ENCODE data around the gene COL20A1. TPM values are rescaled to one million over a fixed set of nuclear protein-coding genes. Genes with fewer than 3 reads are reported as not detected.
"Not testable (repeated sequence)": the region's sequence is repeated elsewhere in the genome, so short reads cannot be mapped to it uniquely, and the experiment has no call there.

COL20A1 gene
- total RNA-seq, 1 experiment from 2014 or later = not detected

DNA sequence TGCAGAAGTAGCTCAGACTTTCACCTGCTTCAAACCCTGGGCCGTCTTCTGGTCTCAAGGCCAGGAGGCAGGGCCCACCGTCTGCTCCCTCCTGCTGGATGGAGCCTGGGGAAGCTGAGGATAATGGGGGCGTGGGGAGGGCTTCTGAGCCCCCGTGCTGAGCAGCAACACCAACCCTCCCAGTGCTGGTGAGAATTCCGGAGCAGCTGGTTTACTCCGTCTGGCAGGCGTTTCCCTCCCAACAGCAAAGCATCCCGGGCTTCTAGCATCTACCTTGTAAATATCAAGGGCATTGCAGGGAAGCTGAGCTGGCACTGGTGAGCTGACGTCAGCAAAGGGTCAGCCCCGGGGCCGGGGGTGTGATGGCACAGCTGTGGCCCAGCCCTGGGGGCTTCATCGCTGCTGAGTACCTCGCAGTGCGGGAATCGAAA, 85.0 kb downstream of the COL20A1 start:
- intact Hi-C loops (cut with micrococcal nuclease) = no loop called here

DNA sequence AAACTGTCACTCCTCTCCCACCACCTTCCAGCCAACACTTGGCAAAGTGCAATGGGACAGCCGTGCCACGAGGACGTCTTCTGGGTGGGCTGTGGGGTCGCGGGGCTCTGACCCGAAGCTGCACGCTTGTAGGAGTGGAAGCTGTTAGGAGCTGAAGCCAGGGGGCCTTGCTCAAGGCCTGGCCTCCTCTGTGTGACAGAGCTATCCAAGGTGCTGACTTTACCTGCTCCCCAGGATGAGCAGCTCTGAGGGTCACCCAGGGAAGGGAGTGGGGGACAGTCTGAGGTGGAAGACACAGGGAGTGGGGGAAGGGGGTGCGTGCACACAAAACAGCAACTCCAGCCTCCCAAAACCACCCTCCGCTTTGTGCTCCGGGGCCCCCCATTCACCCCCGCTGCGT, 85.6 kb downstream of the COL20A1 start:
- Histone ChIP-seq H3K9ac (ENCODE audit: low read length) (no peak overlapping the region), H3K9me3 (ENCODE audit: low read length) (no peaks in the 10 kb centered on the region), H2AFZ (ENCODE audit: low read length) (no peak overlapping the region), H3F3A (ENCODE audit: low read length, unreplicated experiment) (no peaks in the 10 kb centered on the region), H3K4me3 (ENCODE audit: low read length) (no peak overlapping the region), H3K4me2 (ENCODE audit: low read length) (no peak overlapping the region), H3K9me2 (replicated peaks; ENCODE audit: low read length) (no peaks in the 10 kb centered on the region), H3K79me2 (ENCODE audit: low read length) (no peaks in the 10 kb centered on the region), H3K4me1 (ENCODE audit: insufficient read depth, low read length) (no peaks in the 10 kb centered on the region), H3K27me3 (ENCODE audit: low read length) (peaks cover 22% of the 10 kb centered on the region), H3K36me3 (ENCODE audit: low read depth, low read length) (no peaks in the 10 kb centered on the region), H4K20me1 (ENCODE audit: low read length) (no peaks in the 10 kb centered on the region), H3K27ac (ENCODE audit: low read length) (no peak overlapping the region)
- POLR2A ChIA-PET (ENCODE audit: unreplicated experiment) = no interaction called here
- no TSS peak for BruUV-seq (replicated peaks)
- intact Hi-C loops (cut with micrococcal nuclease) = no loop called here
- no peak for DNase-seq
- ATAC-seq = no peak
- CTCF ChIA-PET = no interaction called here
- no peak for TF ChIP-seq EZH2phosphoT487 (IDR thresholded peaks at IDR 0.05; ENCODE audit: borderline replicate concordance, low read length)
- TF ChIP-seq, protein P1, sequence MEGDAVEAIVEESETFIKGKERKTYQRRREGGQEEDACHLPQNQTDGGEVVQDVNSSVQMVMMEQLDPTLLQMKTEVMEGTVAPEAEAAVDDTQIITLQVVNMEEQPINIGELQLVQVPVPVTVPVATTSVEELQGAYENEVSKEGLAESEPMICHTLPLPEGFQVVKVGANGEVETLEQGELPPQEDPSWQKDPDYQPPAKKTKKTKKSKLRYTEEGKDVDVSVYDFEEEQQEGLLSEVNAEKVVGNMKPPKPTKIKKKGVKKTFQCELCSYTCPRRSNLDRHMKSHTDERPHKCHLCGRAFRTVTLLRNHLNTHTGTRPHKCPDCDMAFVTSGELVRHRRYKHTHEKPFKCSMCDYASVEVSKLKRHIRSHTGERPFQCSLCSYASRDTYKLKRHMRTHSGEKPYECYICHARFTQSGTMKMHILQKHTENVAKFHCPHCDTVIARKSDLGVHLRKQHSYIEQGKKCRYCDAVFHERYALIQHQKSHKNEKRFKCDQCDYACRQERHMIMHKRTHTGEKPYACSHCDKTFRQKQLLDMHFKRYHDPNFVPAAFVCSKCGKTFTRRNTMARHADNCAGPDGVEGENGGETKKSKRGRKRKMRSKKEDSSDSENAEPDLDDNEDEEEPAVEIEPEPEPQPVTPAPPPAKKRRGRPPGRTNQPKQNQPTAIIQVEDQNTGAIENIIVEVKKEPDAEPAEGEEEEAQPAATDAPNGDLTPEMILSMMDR (conservative IDR thresholded peaks at IDR 0.05; ENCODE audit: low read depth, low read length) = no peak
- TF ChIP-seq EZH2 (IDR thresholded peaks at IDR 0.05; ENCODE audit: low read length, unreplicated experiment) = no peak

More for the DNA sequence above, 85.0 kb downstream of the COL20A1 start:
- no peak overlapping the region for H3K9ac ChIP-seq (ENCODE audit: low read length)
- no peaks in the 10 kb centered on the region for H3K36me3 ChIP-seq (ENCODE audit: low read depth, low read length)
- H3K27ac ChIP-seq (ENCODE audit: low read length) = no peak overlapping the region
- POLR2A ChIA-PET (ENCODE audit: unreplicated experiment) = no interaction called here
- H3K4me1 ChIP-seq (ENCODE audit: insufficient read depth, low read length) = no peaks in the 10 kb centered on the region
- CTCF ChIA-PET = no interaction called here
- H3K4me3 ChIP-seq (ENCODE audit: low read length) = no peak overlapping the region
- no TSS peak for BruUV-seq (replicated peaks)
- no peak for DNase-seq
- H3K79me2 ChIP-seq (ENCODE audit: low read length) = no peaks in the 10 kb centered on the region
- H3K27me3 ChIP-seq (ENCODE audit: low read length) = peaks cover 22% of the 10 kb centered on the region
- no peaks in the 10 kb centered on the region for H4K20me1 ChIP-seq (ENCODE audit: low read length)
- TF ChIP-seq EZH2phosphoT487 (IDR thresholded peaks at IDR 0.05; ENCODE audit: borderline replicate concordance, low read length) (no peak), EZH2 (IDR thresholded peaks at IDR 0.05; ENCODE audit: low read length, unreplicated experiment) (no peak)
- TF ChIP-seq, protein P1 (conservative IDR thresholded peaks at IDR 0.05; ENCODE audit: low read depth, low read length) = no peak
- no peaks in the 10 kb centered on the region for H3K9me2 ChIP-seq (replicated peaks; ENCODE audit: low read length)
- H3F3A ChIP-seq (ENCODE audit: low read length, unreplicated experiment) = no peaks in the 10 kb centered on the region
- H2AFZ ChIP-seq (ENCODE audit: low read length) = no peak overlapping the region
- no peaks in the 10 kb centered on the region for H3K9me3 ChIP-seq (ENCODE audit: low read length)
- H3K4me2 ChIP-seq (ENCODE audit: low read length) = no peak overlapping the region
- ATAC-seq = no peak

DNA sequence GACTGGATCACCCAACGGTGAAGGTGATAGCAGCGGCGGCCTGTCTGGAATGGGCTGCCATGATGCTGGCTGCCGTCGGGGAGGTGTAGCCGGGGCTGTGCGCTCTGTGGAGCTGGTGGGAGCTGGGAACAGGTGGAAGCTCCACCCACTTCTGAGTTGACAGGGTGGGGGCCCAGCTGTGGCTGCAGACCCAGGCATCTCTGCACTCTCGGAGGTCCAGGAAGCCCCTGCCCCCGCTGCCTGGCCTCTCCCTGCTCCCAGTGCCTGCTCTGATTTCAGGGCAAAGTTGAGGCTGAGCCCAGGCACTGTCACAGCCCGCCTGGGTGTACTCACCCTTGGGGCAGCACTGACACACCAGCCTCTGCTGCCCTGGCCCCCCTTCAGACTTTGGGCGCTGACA, 86.3 kb downstream of the COL20A1 start:
- BruUV-seq (replicated peaks) = no TSS peak
- no peak overlapping the region for H3K27ac ChIP-seq (ENCODE audit: low read length)
- no peaks in the 10 kb centered on the region for H4K20me1 ChIP-seq (ENCODE audit: low read length)
- no peaks in the 10 kb centered on the region for H3K36me3 ChIP-seq (ENCODE audit: low read depth, low read length)
- ChIA-PET POLR2A (ENCODE audit: unreplicated experiment) (no interaction called here), CTCF (no interaction called here)
- no peaks in the 10 kb centered on the region for H3K4me1 ChIP-seq (ENCODE audit: insufficient read depth, low read length)
- H2AFZ ChIP-seq (ENCODE audit: low read length) = no peak overlapping the region
- ATAC-seq (no peak), DNase-seq (no peak)
- no peaks in the 10 kb centered on the region for H3K79me2 ChIP-seq (ENCODE audit: low read length)
- H3K4me3 ChIP-seq (ENCODE audit: low read length) = no peak overlapping the region
- H3K9me2 ChIP-seq (replicated peaks; ENCODE audit: low read length) = no peaks in the 10 kb centered on the region
- peaks cover 21% of the 10 kb centered on the region for H3K27me3 ChIP-seq (ENCODE audit: low read length)
- H3K4me2 ChIP-seq (ENCODE audit: low read length) = no peak overlapping the region
- intact Hi-C loops (cut with micrococcal nuclease) = no loop called here
- no peaks in the 10 kb centered on the region for H3F3A ChIP-seq (ENCODE audit: low read length, unreplicated experiment)
- H3K9ac ChIP-seq (ENCODE audit: low read length) = no peak overlapping the region
- no peaks in the 10 kb centered on the region for H3K9me3 ChIP-seq (ENCODE audit: low read length)
- TF ChIP-seq EZH2 (IDR thresholded peaks at IDR 0.05; ENCODE audit: low read length, unreplicated experiment) (no peak), EZH2phosphoT487 (IDR thresholded peaks at IDR 0.05; ENCODE audit: borderline replicate concordance, low read length) (no peak)
- TF ChIP-seq, protein P1 (conservative IDR thresholded peaks at IDR 0.05; ENCODE audit: low read depth, low read length) = no peak

DNA sequence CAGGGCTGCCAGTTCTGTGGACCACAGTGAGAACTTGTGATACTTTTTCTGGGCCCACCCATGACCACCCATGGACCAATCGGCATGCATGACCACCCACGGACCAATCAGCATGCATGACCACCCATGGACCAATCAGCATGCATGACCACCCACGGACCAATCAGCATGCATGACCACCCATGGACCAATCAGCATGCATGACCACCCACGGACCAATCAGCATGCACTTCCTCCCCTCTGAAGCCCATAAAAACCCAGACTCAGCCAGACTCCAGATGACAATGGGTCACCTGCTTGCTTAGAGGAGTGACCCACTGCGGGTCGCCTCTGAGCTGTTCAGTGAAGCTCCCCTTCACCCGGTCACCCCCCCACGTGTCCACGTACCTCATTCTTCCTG, 86.9 kb downstream of the COL20A1 start:
- H3K27ac ChIP-seq (ENCODE audit: low read length); H3K4me3 ChIP-seq (ENCODE audit: low read length); BruUV-seq (replicated peaks); H3K4me1 ChIP-seq (ENCODE audit: insufficient read depth, low read length); H2AFZ ChIP-seq (ENCODE audit: low read length); H3F3A ChIP-seq (ENCODE audit: low read length, unreplicated experiment); POLR2A ChIA-PET (ENCODE audit: unreplicated experiment); H3K9me3 ChIP-seq (ENCODE audit: low read length); ATAC-seq; H3K36me3 ChIP-seq (ENCODE audit: low read depth, low read length); H3K9ac ChIP-seq (ENCODE audit: low read length); H3K9me2 ChIP-seq (replicated peaks; ENCODE audit: low read length); CTCF ChIA-PET; H3K4me2 ChIP-seq (ENCODE audit: low read length); intact Hi-C loops (cut with micrococcal nuclease); H3K79me2 ChIP-seq (ENCODE audit: low read length); DNase-seq; H4K20me1 ChIP-seq (ENCODE audit: low read length): not testable (repeated sequence)
- peaks cover 21% of the 10 kb centered on the region for H3K27me3 ChIP-seq (ENCODE audit: low read length)
